WI38 (cell line): ENCODE results near the gene KLHL10.

Experiments used
- H3K4me3 ChIP-seq: 2 replicates; pipeline ENCODE4 v1.5.1; 2011; ENCODE audit warnings: low read depth, mild to moderate bottlenecking, control low read depth, low read length
- TF ChIP-seq, protein P1 (sequence below): IDR thresholded peaks from 2 replicates; pipeline ENCODE4 v1.5.1; 2012; ENCODE audit warnings: low read depth, mild to moderate bottlenecking, control low read depth, low read length

Gene KLHL10

DNA sequence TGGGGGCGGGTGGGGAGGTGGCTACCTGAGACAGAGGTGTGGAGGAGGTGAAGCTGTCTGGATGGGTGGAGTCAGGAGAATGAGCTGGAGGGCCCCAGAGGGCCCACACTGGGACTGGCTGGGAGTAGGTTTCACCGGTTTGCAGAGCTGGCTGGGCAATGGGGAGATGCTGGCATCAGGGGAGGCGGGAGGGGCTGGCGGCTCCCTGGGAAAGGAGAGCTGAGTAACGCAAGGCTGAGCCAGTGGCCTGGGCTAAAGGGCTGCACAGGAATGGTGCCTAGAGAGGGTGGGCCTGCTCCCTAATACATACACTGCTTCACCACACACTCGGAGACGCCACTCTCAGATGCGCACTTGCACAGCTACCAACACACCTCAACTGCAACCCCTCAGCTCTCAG lies 38.3 kb upstream of the KLHL10 start:
- TF ChIP-seq, protein P1, sequence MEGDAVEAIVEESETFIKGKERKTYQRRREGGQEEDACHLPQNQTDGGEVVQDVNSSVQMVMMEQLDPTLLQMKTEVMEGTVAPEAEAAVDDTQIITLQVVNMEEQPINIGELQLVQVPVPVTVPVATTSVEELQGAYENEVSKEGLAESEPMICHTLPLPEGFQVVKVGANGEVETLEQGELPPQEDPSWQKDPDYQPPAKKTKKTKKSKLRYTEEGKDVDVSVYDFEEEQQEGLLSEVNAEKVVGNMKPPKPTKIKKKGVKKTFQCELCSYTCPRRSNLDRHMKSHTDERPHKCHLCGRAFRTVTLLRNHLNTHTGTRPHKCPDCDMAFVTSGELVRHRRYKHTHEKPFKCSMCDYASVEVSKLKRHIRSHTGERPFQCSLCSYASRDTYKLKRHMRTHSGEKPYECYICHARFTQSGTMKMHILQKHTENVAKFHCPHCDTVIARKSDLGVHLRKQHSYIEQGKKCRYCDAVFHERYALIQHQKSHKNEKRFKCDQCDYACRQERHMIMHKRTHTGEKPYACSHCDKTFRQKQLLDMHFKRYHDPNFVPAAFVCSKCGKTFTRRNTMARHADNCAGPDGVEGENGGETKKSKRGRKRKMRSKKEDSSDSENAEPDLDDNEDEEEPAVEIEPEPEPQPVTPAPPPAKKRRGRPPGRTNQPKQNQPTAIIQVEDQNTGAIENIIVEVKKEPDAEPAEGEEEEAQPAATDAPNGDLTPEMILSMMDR = no peak
- H3K4me3 ChIP-seq = no peak overlapping the region

DNA sequence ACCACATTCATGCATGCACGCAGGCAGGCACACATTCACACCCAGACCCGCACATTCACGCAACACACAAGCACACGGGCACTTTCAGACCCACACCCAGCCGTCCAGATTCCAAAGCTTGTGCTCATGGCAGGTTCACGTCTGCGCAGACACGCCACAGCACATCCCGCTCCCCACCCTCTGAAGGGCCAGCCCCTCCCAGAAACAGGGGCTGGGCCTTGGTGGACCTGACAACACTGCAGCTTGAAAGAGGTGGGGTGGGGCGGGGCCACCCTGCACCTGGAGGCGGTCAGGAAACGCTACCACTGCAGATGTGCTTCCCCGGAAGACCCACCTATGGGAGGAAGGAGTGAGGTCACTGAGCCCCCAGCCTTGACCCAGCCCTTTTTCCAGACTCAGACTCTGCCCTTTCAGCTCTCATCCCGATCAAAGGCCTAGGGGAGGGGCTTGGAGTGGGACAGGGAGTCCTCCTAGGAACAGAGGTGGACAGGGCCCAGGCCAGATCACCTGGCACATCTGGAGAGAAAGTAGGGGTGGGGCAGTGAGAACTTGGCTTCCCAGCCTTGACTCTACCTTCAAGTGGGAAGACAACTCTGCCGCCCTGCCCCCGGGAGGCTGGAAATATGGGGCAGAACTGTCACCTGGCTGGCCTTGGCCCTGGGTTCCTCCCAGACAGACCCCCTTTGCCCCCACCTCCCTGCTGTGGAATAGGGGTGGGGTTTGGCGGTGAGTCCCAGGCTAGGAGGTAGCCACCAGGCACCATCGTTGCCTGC lies 36.8 kb upstream of the KLHL10 start:
- TF ChIP-seq, protein P1 = no peak
- no peak overlapping the region for H3K4me3 ChIP-seq

DNA sequence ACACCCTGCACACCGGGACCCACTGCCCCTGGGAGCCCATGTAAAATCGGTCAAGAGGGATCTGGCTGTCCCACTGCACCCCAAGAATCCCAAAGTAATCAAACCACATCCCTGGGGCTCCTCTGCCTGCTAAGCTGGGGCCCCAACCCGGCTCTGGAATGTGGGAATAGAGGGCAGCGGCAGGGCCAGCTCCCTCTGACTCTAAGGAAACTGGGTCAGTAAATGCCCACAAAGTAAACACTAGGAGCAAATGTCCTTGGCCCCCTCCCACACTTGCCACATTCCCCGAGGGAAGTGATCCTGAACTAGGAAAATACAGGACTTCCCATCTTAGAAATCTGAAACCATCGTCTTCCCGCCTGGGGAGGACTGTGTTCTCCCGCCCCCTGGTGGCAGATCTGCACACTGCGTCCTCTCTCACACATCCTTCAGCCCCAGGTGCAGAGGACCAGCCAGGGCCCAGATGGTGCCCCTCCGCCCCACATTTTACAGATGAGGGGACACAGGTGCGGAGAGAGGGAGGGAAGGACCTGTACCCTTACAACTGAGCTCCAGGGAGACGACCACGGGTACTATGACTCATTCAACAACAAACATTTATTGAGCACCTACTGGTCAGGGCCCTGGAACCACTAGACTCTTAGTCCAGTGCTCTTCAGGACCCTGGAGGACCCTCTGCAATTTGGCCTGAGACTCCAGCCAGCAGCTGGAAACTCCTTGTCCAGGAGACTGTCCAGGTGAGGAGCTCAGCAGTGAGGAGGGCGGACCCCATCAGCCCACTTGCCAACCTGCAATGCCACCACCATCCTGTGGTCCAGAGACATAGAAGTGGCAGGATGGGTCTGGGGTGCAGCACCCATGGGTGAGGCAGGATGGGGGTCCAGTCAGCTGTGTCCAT lies 36.0 kb upstream of the KLHL10 start:
- H3K4me3 ChIP-seq = no peak overlapping the region
- TF ChIP-seq, protein P1 = peak; percentile 88

DNA sequence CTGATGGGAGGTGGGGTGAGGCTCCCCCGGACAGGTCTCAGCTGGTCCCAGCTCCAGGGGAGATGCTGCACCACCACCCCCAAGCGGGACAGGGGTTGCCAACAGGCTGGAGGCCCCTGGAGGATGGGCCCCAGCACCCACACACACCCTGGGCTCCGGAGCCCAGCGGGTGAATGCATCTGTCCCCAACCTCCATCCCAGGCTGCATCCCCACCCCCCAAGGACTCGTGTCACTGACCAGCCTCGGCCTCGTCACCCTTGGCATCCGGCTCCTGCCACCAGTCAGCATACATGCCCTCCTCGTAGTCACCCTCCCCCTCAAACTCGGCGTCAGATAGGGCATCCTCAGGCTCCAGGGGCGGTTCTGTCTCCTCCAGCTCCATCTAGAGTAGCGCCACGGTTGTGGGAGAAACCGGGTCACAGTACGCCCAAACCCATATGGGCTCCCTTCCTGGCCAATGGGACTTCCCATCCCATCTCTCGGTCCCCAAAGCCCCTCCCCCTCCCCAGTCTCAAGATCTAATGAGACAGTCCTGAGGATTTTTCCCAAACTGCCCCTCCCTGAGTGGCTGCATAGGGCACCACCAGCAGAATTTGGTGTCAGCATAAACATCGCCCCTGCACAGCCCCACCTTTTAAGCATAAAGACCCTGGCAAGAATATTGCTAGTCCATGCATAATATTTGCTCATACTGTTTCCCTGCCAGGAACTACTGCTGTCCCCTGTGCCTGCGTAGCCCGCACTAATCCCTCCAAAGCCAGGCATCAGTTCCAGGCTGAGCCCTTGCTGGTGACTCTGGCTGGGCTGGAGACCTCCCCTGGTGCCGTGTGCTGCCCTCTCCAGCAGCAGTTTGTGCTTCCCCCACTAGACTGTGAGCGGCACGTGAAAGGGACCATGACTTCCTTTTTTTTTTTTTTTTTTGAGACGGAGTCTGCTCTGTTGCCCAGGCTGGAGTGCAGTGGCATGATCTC lies 34.3 kb upstream of the KLHL10 start:
- no peak overlapping the region for H3K4me3 ChIP-seq
- TF ChIP-seq, protein P1 = no peak

DNA sequence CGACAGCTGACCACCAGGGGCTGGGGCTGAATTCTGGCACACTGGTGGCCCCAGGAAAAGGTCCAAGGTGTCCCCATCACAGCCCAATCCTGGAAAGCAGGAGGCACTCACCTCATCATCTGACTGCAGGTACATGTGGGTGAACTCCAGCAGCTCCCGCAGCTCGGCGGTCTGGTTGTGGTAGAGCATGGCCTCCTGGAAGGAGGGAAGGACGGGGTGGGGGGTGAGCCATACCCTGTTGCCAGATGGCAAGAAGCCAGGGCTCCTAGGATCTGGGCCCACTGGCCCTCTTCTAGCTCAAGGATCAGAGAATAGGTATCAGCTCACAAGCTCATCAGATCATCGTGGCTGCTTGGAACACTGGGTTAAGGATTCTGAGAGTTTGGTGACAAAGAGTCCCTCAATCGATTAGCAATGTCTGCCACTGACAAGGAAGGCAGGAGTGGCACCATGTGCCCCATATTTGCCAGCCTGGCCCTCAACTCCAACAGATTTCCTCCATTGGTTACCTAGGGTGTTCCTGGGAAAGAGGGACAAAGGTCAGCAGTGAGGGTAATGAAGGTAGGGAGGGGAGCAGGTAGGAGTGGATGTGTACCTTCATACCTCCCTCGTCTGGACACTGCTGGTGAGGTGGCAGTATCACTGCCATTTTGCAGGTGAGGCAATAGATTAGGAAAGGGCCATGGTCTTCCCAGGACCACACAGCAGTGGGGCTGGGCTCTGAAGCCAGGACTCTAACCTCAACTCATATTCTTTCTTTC lies 30.8 kb upstream of the KLHL10 start:
- TF ChIP-seq, protein P1 = no peak
- no peak overlapping the region for H3K4me3 ChIP-seq
